ENCODE data around the gene ANKS1B.

The ANKS1B gene

DNA sequence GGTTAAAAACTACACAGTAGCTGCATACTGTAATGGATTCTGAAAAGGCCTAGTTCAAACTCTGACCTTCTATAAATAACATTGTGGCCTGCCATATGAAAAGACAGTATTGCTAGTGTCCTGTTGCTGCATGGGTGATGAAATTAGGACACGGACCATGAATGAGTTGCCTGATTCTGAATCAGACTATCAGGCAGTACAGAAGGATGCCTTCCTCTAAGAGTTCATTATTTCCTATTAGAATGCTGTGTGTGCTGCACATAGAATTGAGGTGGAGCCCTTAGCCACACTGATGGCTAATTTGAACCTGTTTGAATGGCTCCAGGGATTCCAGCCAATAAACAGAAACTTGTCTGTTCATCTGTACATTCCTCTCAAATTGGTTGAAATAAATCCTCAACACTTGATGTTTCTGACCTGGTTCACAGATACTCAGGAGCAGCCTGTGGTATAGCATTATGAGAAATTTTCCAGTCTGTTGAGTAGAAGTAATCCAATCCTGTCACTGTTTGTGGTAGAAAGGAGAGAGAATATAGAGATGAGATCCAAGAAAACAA, 856.4 kb downstream of the ANKS1B start:
- H3K27me3 Mint-ChIP-seq: no peaks in the 10 kb centered on the region
- H3K27ac Mint-ChIP-seq: no peak overlapping the region
- H3K9me3 Mint-ChIP-seq: no peaks in the 10 kb centered on the region
- DNase-seq: no peak
- H3K36me3 Mint-ChIP-seq: no peaks in the 10 kb centered on the region
- H3K4me1 Mint-ChIP-seq: no peaks in the 10 kb centered on the region
- no peak overlapping the region for H3K4me3 Mint-ChIP-seq
- CTCF ChIA-PET: no interaction called here

DNA sequence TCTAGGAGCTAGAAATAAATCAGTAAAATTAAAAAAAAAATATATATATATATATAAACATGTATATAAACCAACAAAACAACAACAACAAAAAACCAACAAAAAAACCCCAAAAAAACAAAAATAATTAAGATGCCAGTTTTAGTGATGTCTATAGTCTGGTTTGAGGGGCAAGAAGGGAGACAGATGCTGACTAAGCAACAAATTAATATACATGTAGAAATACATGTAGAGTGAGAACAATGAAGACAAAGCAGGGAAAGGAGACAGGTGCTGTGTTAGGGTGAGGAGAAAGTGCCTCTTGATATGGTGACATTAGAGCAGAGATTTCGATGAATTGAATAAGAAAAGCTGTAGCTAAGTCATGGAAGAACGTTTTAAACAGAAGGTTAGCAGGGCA, 861.8 kb downstream of the ANKS1B start:
- DNase-seq: no peak
- Mint-ChIP-seq H3K36me3 (no peaks in the 10 kb centered on the region), H3K4me3 (no peak overlapping the region), H3K4me1 (no peaks in the 10 kb centered on the region), H3K27me3 (no peaks in the 10 kb centered on the region), H3K27ac (no peak overlapping the region), H3K9me3 (no peaks in the 10 kb centered on the region)
- CTCF ChIA-PET: no interaction called here

DNA sequence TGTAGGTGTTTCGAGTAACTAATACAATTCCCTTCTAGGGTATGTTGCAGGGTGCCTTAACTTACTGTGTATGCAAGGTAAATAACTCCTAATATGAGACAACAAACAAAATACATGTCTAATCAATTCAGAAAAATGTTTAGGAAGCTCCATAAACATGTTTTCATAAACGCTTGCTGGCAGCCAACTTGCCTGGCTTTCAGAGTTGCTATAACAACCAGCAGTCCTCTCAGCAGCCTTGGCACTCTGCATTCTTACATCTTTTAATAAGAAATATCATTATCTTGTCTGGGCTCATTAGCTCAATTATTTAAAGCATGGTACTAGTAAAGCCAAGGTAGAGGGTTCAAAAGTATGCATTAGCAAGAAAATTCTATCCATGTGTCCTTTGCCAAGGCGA, 862.2 kb downstream of the ANKS1B start:
- no peaks in the 10 kb centered on the region for H3K4me1 Mint-ChIP-seq
- no peaks in the 10 kb centered on the region for H3K36me3 Mint-ChIP-seq
- H3K27ac Mint-ChIP-seq: no peak overlapping the region
- no peaks in the 10 kb centered on the region for H3K9me3 Mint-ChIP-seq
- CTCF ChIA-PET: no interaction called here
- DNase-seq: no peak
- no peak overlapping the region for H3K4me3 Mint-ChIP-seq
- H3K27me3 Mint-ChIP-seq: no peaks in the 10 kb centered on the region

- Mint-ChIP-seq H3K9me3 (no peaks in the 10 kb centered on the region), H3K36me3 (no peaks in the 10 kb centered on the region), H3K4me3 (no peak overlapping the region), H3K27me3 (no peaks in the 10 kb centered on the region), H3K4me1 (no peaks in the 10 kb centered on the region), H3K27ac (no peak overlapping the region)
- DNase-seq: no peak
- CTCF ChIA-PET: no interaction called here
Measured at GRCh38 chr12:99121546-99121945, 863.2 kb downstream of the ANKS1B start.

- Mint-ChIP-seq H3K27ac (no peak overlapping the region), H3K36me3 (no peaks in the 10 kb centered on the region), H3K4me1 (no peaks in the 10 kb centered on the region), H3K9me3 (no peaks in the 10 kb centered on the region), H3K4me3 (no peak overlapping the region), H3K27me3 (no peaks in the 10 kb centered on the region)
- DNase-seq: no peak
- CTCF ChIA-PET: no interaction called here
Measured at GRCh38 chr12:99119943-99120342, 864.8 kb downstream of the ANKS1B start.

DNA sequence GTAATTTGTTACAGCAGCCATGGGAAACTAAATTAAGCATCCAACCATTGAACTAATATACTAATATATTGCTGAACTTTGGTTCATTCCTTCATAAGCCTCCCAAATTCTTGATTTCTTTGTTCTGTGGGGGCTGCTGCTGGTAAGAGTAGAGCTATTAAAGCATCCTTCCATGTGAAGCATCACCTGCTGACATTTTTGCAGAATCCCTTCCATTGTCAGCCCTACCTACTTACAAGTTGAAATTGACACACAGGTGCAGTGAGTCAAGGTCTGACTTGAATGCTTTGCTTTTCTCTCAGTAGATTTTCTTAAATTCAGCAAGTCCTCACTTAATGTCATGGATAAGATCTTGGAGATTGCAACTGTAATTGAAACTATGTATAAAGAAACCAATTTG, 865.3 kb downstream of the ANKS1B start:
- H3K27ac Mint-ChIP-seq: no peak overlapping the region
- H3K36me3 Mint-ChIP-seq: no peaks in the 10 kb centered on the region
- H3K9me3 Mint-ChIP-seq: no peaks in the 10 kb centered on the region
- H3K4me3 Mint-ChIP-seq: no peak overlapping the region
- no peaks in the 10 kb centered on the region for H3K27me3 Mint-ChIP-seq
- CTCF ChIA-PET: no interaction called here
- H3K4me1 Mint-ChIP-seq: no peaks in the 10 kb centered on the region
- no peak for DNase-seq

DNA sequence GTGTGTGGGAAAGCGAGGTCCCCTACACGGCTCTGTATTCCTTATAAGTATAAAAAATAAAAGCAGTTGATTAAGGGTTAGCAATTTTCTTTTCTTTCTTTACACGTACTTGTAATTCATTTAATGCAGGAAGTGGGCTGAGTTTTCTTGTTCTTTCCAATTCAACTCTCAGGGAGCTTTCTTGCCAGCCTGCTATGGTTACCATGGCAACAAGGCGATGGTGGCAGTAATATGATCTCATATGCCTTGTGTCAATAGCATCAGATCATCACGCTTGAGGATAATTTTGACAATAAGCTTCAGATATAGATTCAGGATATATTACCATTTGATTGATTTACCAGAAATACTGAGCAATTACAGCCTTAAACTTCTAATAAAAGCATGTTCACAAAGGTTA, 873.1 kb downstream of the ANKS1B start:
- Mint-ChIP-seq H3K4me1 (no peaks in the 10 kb centered on the region), H3K4me3 (no peak overlapping the region), H3K9me3 (no peaks in the 10 kb centered on the region), H3K27ac (no peak overlapping the region), H3K36me3 (no peaks in the 10 kb centered on the region), H3K27me3 (no peaks in the 10 kb centered on the region)
- CTCF ChIA-PET: no interaction called here
- DNase-seq: no peak

DNA sequence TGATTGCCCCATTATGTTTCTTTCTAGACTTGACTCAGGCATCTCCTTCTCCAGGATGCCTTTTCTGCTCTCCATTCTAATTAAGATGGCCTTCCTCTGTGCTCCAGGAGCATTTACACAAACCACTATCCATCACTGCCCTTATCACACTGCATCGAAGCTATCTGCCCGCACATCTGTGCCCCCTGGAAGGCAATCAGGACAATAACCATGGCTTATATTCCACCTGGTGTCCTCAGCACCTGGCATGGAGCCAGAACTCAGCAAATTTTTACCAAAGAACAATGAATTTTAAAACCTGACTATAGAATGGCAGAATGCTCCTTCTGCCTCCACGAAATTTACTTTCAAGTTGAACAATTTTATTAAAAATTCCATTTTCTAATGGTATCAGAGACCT, 873.9 kb downstream of the ANKS1B start:
- CTCF ChIA-PET: no interaction called here
- Mint-ChIP-seq H3K4me3 (no peak overlapping the region), H3K9me3 (no peaks in the 10 kb centered on the region), H3K27ac (no peak overlapping the region), H3K36me3 (no peaks in the 10 kb centered on the region), H3K4me1 (no peaks in the 10 kb centered on the region), H3K27me3 (no peaks in the 10 kb centered on the region)
- no peak for DNase-seq

GRCh38 chr12:99110212-99110611, 874.5 kb downstream of the ANKS1B start:
- Mint-ChIP-seq H3K27ac (no peak overlapping the region), H3K4me1 (no peaks in the 10 kb centered on the region), H3K36me3 (no peaks in the 10 kb centered on the region), H3K9me3 (no peaks in the 10 kb centered on the region), H3K4me3 (no peak overlapping the region), H3K27me3 (no peaks in the 10 kb centered on the region)
- CTCF ChIA-PET: interaction anchor here (1.0 kb wide), 1 partner anchor 66 kb away, joined by 3 read pairs; no protein-coding TSS in a partner anchor
- no peak for DNase-seq

DNA sequence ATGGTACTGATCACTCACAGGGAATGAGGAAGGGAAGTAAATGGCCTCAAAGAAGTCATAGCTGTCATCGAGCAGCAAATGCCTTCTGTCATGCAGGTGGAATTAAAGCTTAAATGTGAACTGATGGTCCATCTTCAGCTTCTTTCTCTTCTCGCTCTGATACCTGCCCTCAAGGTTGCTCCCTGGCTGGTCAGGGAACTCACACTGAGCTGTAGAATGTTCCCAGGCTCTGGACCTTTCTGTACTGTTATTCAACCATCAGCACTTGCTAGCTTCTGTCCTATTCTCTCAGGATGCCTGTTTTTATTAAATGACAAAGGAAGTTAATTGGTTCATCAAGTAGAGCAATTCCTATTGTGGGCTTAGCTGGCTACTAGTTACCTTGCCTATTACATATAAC, 875.8 kb downstream of the ANKS1B start:
- DNase-seq: no peak
- no peaks in the 10 kb centered on the region for H3K9me3 Mint-ChIP-seq
- H3K4me1 Mint-ChIP-seq: no peaks in the 10 kb centered on the region
- H3K27me3 Mint-ChIP-seq: no peaks in the 10 kb centered on the region
- no peak overlapping the region for H3K4me3 Mint-ChIP-seq
- H3K27ac Mint-ChIP-seq: no peak overlapping the region
- CTCF ChIA-PET: interaction anchor here (0.6 kb wide), 1 partner anchor 8 kb away, joined by 3 read pairs; no protein-coding TSS in a partner anchor
- H3K36me3 Mint-ChIP-seq: no peaks in the 10 kb centered on the region

GRCh38 chr12:99099786-99100185, 885.0 kb downstream of the ANKS1B start:
- H3K27ac Mint-ChIP-seq: no peak overlapping the region
- H3K36me3 Mint-ChIP-seq: no peaks in the 10 kb centered on the region
- no peaks in the 10 kb centered on the region for H3K27me3 Mint-ChIP-seq
- H3K4me1 Mint-ChIP-seq: no peaks in the 10 kb centered on the region
- CTCF ChIA-PET: no interaction called here
- DNase-seq: no peak
- H3K4me3 Mint-ChIP-seq: no peak overlapping the region
- no peaks in the 10 kb centered on the region for H3K9me3 Mint-ChIP-seq

DNA sequence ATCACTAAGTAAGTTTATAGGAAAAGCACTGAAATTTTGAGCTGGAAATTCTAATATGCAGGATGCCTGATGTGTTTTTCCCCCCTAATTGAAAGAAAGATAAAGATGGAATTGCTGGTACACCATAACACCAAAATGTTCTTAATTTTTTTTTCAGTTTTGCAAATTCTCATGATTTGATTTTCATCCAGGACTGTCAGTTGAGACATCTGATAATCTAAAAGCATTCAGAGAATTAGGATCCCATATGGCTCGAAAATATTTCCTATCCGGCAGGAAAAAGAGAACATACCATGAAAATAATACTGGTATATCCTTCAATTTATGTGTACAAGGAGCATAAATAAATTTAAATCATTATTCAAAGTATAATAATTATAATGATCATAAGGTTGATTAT, 887.6 kb downstream of the ANKS1B start:
- Mint-ChIP-seq H3K4me3 (no peak overlapping the region), H3K4me1 (no peaks in the 10 kb centered on the region), H3K9me3 (no peaks in the 10 kb centered on the region), H3K27me3 (no peaks in the 10 kb centered on the region), H3K36me3 (no peaks in the 10 kb centered on the region), H3K27ac (no peak overlapping the region)
- CTCF ChIA-PET: no interaction called here
- DNase-seq: no peak

GRCh38 chr12:99093166-99093565, 891.6 kb downstream of the ANKS1B start:
- Mint-ChIP-seq H3K4me3 (no peak overlapping the region), H3K27ac (no peak overlapping the region), H3K9me3 (no peaks in the 10 kb centered on the region), H3K36me3 (no peaks in the 10 kb centered on the region), H3K4me1 (no peaks in the 10 kb centered on the region), H3K27me3 (no peaks in the 10 kb centered on the region)
- CTCF ChIA-PET: no interaction called here
- DNase-seq: no peak

DNA sequence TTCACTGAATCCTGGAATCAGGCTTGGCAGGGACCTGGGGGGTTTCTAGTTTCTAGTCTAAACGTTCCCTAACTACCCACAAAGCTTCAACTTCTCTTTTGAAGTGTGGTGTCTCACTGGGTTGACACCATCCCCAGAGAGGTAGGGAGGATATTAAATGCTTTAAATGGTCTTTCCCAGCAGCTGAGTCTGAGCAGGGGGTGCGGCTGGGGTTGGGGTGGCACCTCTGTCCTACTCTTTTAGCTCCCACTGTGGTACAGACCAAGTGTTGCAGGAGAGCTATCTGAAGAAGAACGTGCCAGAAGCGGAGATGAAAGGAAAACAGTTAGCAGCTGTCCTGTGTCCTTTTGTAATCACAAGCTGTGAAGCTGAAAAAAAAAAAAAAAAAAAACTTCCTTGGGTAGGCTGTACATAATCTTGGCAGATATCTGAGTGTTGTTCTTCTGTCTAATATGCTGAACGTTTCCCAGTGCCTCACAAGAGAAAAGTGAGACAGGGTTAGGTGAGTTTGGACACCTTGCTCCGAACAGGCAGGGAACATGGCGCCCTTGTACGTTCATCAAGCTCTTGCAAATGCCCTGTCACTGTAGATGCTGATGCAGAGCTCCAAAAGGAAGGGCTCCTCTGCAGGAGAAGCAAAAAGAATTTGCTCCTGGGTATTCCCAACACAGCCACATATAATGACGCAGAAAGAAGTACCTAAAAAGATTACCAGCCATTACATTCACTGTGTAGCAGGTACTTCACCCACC, 892.5 kb downstream of the ANKS1B start:
- Mint-ChIP-seq H3K27ac (no peak overlapping the region), H3K27me3 (no peaks in the 10 kb centered on the region), H3K4me3 (no peak overlapping the region), H3K36me3 (no peaks in the 10 kb centered on the region), H3K9me3 (no peaks in the 10 kb centered on the region), H3K4me1 (no peaks in the 10 kb centered on the region)
- no peak for DNase-seq
- CTCF ChIA-PET: no interaction called here

- Mint-ChIP-seq H3K27ac (no peak overlapping the region), H3K4me1 (no peaks in the 10 kb centered on the region), H3K9me3 (no peaks in the 10 kb centered on the region), H3K36me3 (no peaks in the 10 kb centered on the region), H3K27me3 (no peaks in the 10 kb centered on the region), H3K4me3 (no peak overlapping the region)
- DNase-seq: no peak
- CTCF ChIA-PET: no interaction called here
Measured at GRCh38 chr12:99087278-99087677, 897.5 kb downstream of the ANKS1B start.

Measured in activated naive CD4-positive, alpha-beta T cell treated with anti-CD3 and anti-CD28 coated beads, Interleukin-2, amount 10 ng/mL, durations not matched to agents 7 days and 5 days (primary cell).